ENCODE data around the gene ATP2B2. TPM values are rescaled to one million over a fixed set of nuclear protein-coding genes. Genes with fewer than 3 reads are reported as not detected.

ATP2B2 gene
- total RNA-seq, 1 experiment from 2014 or later = not detected

DNA sequence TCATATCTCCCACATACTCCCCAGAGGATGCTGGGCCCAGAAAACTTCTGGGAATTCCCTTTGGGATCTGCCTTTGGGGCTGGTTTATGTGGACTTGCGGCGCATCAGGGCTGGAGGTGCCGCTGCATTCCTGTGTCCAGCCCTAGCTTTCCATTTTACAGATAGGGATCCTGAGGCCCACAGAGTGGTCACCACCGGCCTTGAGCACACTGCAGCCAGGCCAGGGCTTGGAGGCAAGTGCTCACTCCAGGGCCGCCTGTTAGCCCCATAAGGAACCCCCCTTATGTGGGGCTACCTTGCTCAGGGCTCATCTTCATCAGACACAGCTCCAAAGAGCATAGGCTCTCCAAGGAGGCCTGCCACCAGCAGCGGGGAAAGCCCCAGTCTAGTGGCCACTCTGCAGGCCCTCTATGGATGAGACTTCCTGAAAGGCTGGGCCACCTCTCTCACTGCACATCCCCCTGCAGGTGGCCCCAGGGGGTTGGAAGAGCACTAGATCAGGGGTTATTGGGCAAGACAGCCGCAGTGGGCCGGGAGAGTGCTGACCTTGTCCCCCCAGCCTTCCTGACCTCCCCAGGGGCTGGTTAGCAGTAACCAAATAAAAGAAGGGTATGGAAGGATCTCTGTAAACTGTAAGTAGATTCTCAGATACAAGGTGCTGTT lies 9.2 kb upstream of the ATP2B2 start:
- H3K27me3 Mint-ChIP-seq (ENCODE audit: insufficient read depth, unreplicated experiment) = peaks cover 56% of the 10 kb centered on the region
- no peak overlapping the region for H3K4me3 Mint-ChIP-seq (ENCODE audit: unreplicated experiment)
- no TSS peak for BruUV-seq (replicated peaks)
- CTCF ChIA-PET = interaction anchor here (0.7 to 1.2 kb wide), 2 partner anchors 224 to 285 kb away, joined by 3 read pairs; no protein-coding TSS in a partner anchor
- H3K27ac Mint-ChIP-seq (ENCODE audit: low read depth, unreplicated experiment) = no peak overlapping the region
- TF ChIP-seq, protein P1, sequence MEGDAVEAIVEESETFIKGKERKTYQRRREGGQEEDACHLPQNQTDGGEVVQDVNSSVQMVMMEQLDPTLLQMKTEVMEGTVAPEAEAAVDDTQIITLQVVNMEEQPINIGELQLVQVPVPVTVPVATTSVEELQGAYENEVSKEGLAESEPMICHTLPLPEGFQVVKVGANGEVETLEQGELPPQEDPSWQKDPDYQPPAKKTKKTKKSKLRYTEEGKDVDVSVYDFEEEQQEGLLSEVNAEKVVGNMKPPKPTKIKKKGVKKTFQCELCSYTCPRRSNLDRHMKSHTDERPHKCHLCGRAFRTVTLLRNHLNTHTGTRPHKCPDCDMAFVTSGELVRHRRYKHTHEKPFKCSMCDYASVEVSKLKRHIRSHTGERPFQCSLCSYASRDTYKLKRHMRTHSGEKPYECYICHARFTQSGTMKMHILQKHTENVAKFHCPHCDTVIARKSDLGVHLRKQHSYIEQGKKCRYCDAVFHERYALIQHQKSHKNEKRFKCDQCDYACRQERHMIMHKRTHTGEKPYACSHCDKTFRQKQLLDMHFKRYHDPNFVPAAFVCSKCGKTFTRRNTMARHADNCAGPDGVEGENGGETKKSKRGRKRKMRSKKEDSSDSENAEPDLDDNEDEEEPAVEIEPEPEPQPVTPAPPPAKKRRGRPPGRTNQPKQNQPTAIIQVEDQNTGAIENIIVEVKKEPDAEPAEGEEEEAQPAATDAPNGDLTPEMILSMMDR (IDR thresholded peaks at IDR 0.05; ENCODE audit: unreplicated experiment) = no peak
- no peaks in the 10 kb centered on the region for H3K9me3 Mint-ChIP-seq (ENCODE audit: unreplicated experiment)
- H3K36me3 Mint-ChIP-seq (ENCODE audit: insufficient read depth, unreplicated experiment) = no peaks in the 10 kb centered on the region
- intact Hi-C loops (cut with micrococcal nuclease) = no loop called here
- no peak for DNase-seq (ENCODE audit: unreplicated experiment)
- POLR2A ChIA-PET = no interaction called here
- H3K4me1 Mint-ChIP-seq (ENCODE audit: insufficient read depth, unreplicated experiment) = no peaks in the 10 kb centered on the region

DNA sequence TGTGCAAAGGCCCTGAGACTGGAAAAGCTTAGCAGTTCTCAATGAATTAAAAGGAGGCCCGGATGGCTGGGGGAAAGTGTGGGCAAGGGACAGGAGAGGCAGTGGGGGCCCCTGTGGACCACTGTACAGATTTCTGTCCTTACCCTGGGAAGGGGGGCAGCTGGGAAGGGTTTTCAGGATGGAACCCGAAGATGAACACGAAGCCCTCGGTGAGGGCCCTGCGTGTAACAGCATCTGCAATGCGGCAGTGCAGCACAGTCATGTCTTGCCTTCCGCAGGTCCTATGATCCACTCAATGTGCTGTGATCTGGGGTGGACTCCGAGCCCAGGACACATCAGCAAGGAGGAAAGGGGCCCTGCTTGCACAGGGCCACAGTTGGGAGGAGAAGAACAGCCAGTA lies 7.9 kb upstream of the ATP2B2 start:
- intact Hi-C loops (cut with micrococcal nuclease) = no loop called here
- Mint-ChIP-seq H3K27ac (ENCODE audit: low read depth, unreplicated experiment) (no peak overlapping the region), H3K9me3 (ENCODE audit: unreplicated experiment) (no peaks in the 10 kb centered on the region), H3K4me3 (ENCODE audit: unreplicated experiment) (no peak overlapping the region), H3K4me1 (ENCODE audit: insufficient read depth, unreplicated experiment) (peaks cover 6% of the 10 kb centered on the region), H3K27me3 (ENCODE audit: insufficient read depth, unreplicated experiment) (peaks cover 51% of the 10 kb centered on the region), H3K36me3 (ENCODE audit: insufficient read depth, unreplicated experiment) (no peaks in the 10 kb centered on the region)
- no TSS peak for BruUV-seq (replicated peaks)
- TF ChIP-seq, protein P1 (IDR thresholded peaks at IDR 0.05; ENCODE audit: unreplicated experiment) = no peak
- ChIA-PET CTCF (no interaction called here), POLR2A (no interaction called here)
- DNase-seq (ENCODE audit: unreplicated experiment) = no peak

DNA sequence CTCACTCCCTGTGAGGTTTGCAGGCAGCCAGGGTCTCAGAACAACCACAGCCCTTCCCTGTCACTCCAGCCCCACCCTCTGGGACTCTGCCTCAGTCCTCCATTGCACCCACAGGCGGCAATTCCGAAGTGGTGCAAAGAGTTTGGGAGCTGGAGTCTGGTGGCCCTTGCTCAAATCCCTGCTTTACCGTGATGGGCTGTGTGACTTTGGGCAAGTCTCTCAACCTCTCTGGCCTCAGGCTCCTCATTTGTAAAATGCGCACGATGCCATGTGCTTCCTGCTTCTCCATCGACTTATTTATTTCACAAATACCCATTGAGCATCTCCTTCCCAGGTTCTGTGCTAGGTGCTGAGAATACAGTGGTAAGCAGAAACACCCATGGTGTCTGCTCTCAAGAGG lies 7.3 kb upstream of the ATP2B2 start:
- no TSS peak for BruUV-seq (replicated peaks)
- intact Hi-C loops (cut with micrococcal nuclease) = no loop called here
- H3K9me3 Mint-ChIP-seq (ENCODE audit: unreplicated experiment) = no peaks in the 10 kb centered on the region

DNA sequence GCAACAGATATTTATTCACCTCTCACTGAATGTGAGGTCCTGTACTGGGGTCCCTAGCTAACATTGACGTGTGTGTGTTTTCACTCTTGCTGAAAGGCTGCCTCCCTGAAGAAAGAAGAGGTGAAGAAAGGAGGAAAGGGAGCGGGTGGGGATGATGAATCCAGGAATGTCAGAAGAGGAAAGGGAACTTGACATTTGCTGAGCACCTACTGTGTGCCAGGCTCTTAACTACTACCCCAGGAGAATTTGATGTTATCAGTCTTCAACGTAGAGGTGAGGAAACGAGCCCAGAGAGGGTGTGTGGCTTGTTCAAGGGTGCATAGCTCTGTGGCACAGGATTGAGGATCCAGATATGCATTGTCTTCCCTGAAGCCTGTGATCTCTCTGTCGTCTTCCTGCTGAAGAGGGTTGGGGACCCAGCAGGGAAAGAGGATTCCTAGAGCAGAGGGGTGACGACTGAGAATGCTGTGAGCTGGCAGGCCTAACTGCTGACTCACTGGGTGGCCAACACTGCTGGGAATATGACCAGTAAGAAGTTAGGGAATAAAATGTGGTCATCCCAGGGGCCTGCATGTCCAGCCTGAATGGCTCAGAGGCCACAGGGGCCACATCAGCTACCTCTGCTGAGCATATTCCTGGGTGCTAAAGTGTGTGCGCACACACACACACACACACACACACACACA lies 6.6 kb upstream of the ATP2B2 start:
- peaks cover 58% of the 10 kb centered on the region for H3K27me3 Mint-ChIP-seq (ENCODE audit: insufficient read depth, unreplicated experiment)
- H3K36me3 Mint-ChIP-seq (ENCODE audit: insufficient read depth, unreplicated experiment) = no peaks in the 10 kb centered on the region
- no peak overlapping the region for H3K27ac Mint-ChIP-seq (ENCODE audit: low read depth, unreplicated experiment)
- no TSS peak for BruUV-seq (replicated peaks)
- TF ChIP-seq, protein P1 (IDR thresholded peaks at IDR 0.05; ENCODE audit: unreplicated experiment) = no peak
- ChIA-PET CTCF (no interaction called here), POLR2A (no interaction called here)
- peak; percentile 19 for DNase-seq (ENCODE audit: unreplicated experiment)
- intact Hi-C loops (cut with micrococcal nuclease) = no loop called here
- peaks cover 6% of the 10 kb centered on the region for H3K4me1 Mint-ChIP-seq (ENCODE audit: insufficient read depth, unreplicated experiment)
- no peaks in the 10 kb centered on the region for H3K9me3 Mint-ChIP-seq (ENCODE audit: unreplicated experiment)
- H3K4me3 Mint-ChIP-seq (ENCODE audit: unreplicated experiment) = no peak overlapping the region

More for the DNA sequence above, 7.3 kb upstream of the ATP2B2 start:
- Mint-ChIP-seq H3K36me3 (ENCODE audit: insufficient read depth, unreplicated experiment) (no peaks in the 10 kb centered on the region), H3K4me3 (ENCODE audit: unreplicated experiment) (no peak overlapping the region), H3K27me3 (ENCODE audit: insufficient read depth, unreplicated experiment) (peaks cover 58% of the 10 kb centered on the region), H3K4me1 (ENCODE audit: insufficient read depth, unreplicated experiment) (peaks cover 6% of the 10 kb centered on the region), H3K27ac (ENCODE audit: low read depth, unreplicated experiment) (no peak overlapping the region)
- no peak for DNase-seq (ENCODE audit: unreplicated experiment)
- POLR2A ChIA-PET = no interaction called here
- CTCF ChIA-PET = no interaction called here
- TF ChIP-seq, protein P1 (IDR thresholded peaks at IDR 0.05; ENCODE audit: unreplicated experiment) = no peak
